Activated naive CD4-positive, alpha-beta T cell treated with anti-CD3 and anti-CD28 coated beads, Interleukin-2, amount 10 ng/mL, durations not matched to agents 7 days and 5 days (primary cell): Measurements from ENCODE around the gene ARGLU1.

Experiments used
- CTCF ChIA-PET: fragments of 350-600 bp; sonication (Branson Sonifier 250); formaldehyde crosslinking; loops from one replicate; lab custom pipeline; 2021; ENCODE audit warnings: antibody characterized with exemption; lab: Charles Lee
- DNase-seq: peaks from one replicate; pipeline ENCODE4 v3.0.0-alpha.2; 2020
- H3K27ac Mint-ChIP-seq: one replicate; pipeline ENCODE4 v1.8.0; 2021; ENCODE audit warnings: mild to moderate bottlenecking, moderate library complexity, mixed read lengths
- H3K27me3 Mint-ChIP-seq: one replicate; pipeline ENCODE4 v1.8.0; 2021; ENCODE audit warnings: mild to moderate bottlenecking, mixed read lengths
- H3K36me3 Mint-ChIP-seq: one replicate; pipeline ENCODE4 v1.8.0; 2021; ENCODE audit warnings: mixed read lengths
- H3K4me1 Mint-ChIP-seq: one replicate; pipeline ENCODE4 v1.8.0; 2021; ENCODE audit warnings: mixed read lengths
- H3K4me3 Mint-ChIP-seq: one replicate; pipeline ENCODE4 v1.8.0; 2021; ENCODE audit warnings: mild to moderate bottlenecking, moderate library complexity, mixed read lengths
- H3K9me3 Mint-ChIP-seq: one replicate; pipeline ENCODE4 v1.8.0; 2021; ENCODE audit warnings: mixed read lengths

The ARGLU1 gene

GRCh38 chr13:106596275-106596937 is 28.5 kb upstream of the ARGLU1 start:
- Mint-ChIP-seq H3K27me3 (peaks cover 15% of the 10 kb centered on the region), H3K27ac (no peak overlapping the region)
- CTCF ChIA-PET = no interaction called here

GRCh38 chr13:106595625-106596024 is 27.7 kb upstream of the ARGLU1 start:
- Mint-ChIP-seq H3K36me3 (no peaks in the 10 kb centered on the region), H3K4me3 (no peak overlapping the region), H3K27me3 (peaks cover 17% of the 10 kb centered on the region), H3K4me1 (no peaks in the 10 kb centered on the region), H3K9me3 (no peaks in the 10 kb centered on the region), H3K27ac (no peak overlapping the region)
- CTCF ChIA-PET = no interaction called here
- DNase-seq = no peak

More at GRCh38 chr13:106596275-106596937, 28.5 kb upstream of the ARGLU1 start:
- H3K4me3 Mint-ChIP-seq = no peak overlapping the region
- no peaks in the 10 kb centered on the region for H3K36me3 Mint-ChIP-seq
- no peaks in the 10 kb centered on the region for H3K9me3 Mint-ChIP-seq
- H3K4me1 Mint-ChIP-seq = no peaks in the 10 kb centered on the region
- DNase-seq = no peak

- CTCF ChIA-PET = interaction anchor here (1.0 kb wide), 1 partner anchor 25 kb away, joined by 3 read pairs; no protein-coding TSS in a partner anchor
- Mint-ChIP-seq H3K4me3 (no peak overlapping the region), H3K36me3 (no peaks in the 10 kb centered on the region), H3K27ac (no peak overlapping the region), H3K27me3 (peaks cover 17% of the 10 kb centered on the region), H3K4me1 (no peaks in the 10 kb centered on the region), H3K9me3 (no peaks in the 10 kb centered on the region)
- DNase-seq = no peak
Measured at GRCh38 chr13:106594980-106595379, 27.0 kb upstream of the ARGLU1 start.

- Mint-ChIP-seq H3K4me3 (no peak overlapping the region), H3K4me1 (no peaks in the 10 kb centered on the region), H3K36me3 (no peaks in the 10 kb centered on the region), H3K9me3 (no peaks in the 10 kb centered on the region), H3K27ac (no peak overlapping the region), H3K27me3 (peaks cover 17% of the 10 kb centered on the region)
- DNase-seq = no peak
- CTCF ChIA-PET = no interaction called here
Measured at GRCh38 chr13:106593132-106593531, 25.2 kb upstream of the ARGLU1 start.

- Mint-ChIP-seq H3K27me3 (peaks cover 17% of the 10 kb centered on the region), H3K4me1 (no peaks in the 10 kb centered on the region), H3K36me3 (no peaks in the 10 kb centered on the region), H3K4me3 (no peak overlapping the region), H3K27ac (no peak overlapping the region), H3K9me3 (peaks cover 8% of the 10 kb centered on the region)
- CTCF ChIA-PET = no interaction called here
- DNase-seq = no peak
Measured at GRCh38 chr13:106591299-106591698, 23.4 kb upstream of the ARGLU1 start.

GRCh38 chr13:106589716-106590115 is 21.8 kb upstream of the ARGLU1 start:
- CTCF ChIA-PET = no interaction called here
- Mint-ChIP-seq H3K4me1 (no peaks in the 10 kb centered on the region), H3K4me3 (no peak overlapping the region), H3K27me3 (peaks cover 9% of the 10 kb centered on the region), H3K36me3 (peaks cover 6% of the 10 kb centered on the region), H3K27ac (no peak overlapping the region), H3K9me3 (peaks cover 21% of the 10 kb centered on the region)
- DNase-seq = no peak

GRCh38 chr13:106588367-106588766 is 20.4 kb upstream of the ARGLU1 start:
- Mint-ChIP-seq H3K27me3 (peaks cover 9% of the 10 kb centered on the region), H3K4me3 (no peak overlapping the region), H3K4me1 (no peaks in the 10 kb centered on the region), H3K27ac (no peak overlapping the region), H3K36me3 (peaks cover 6% of the 10 kb centered on the region), H3K9me3 (peaks cover 22% of the 10 kb centered on the region)
- CTCF ChIA-PET = no interaction called here
- DNase-seq = no peak

GRCh38 chr13:106587787-106588186 is 19.9 kb upstream of the ARGLU1 start:
- Mint-ChIP-seq H3K9me3 (peaks cover 24% of the 10 kb centered on the region), H3K4me1 (no peaks in the 10 kb centered on the region), H3K36me3 (peaks cover 6% of the 10 kb centered on the region), H3K27me3 (peaks cover 6% of the 10 kb centered on the region), H3K27ac (no peak overlapping the region), H3K4me3 (no peak overlapping the region)
- CTCF ChIA-PET = interaction anchor here (1.0 kb wide), 1 partner anchor 33 kb away, joined by 4 read pairs; no protein-coding TSS in a partner anchor
- no peak for DNase-seq

GRCh38 chr13:106586648-106587166 is 18.8 kb upstream of the ARGLU1 start:
- Mint-ChIP-seq H3K27ac (no peak overlapping the region), H3K4me3 (no peak overlapping the region), H3K27me3 (peaks cover 7% of the 10 kb centered on the region), H3K9me3 (peaks cover 25% of the 10 kb centered on the region), H3K4me1 (no peaks in the 10 kb centered on the region), H3K36me3 (peaks cover 6% of the 10 kb centered on the region)
- CTCF ChIA-PET = no interaction called here
- no peak for DNase-seq

- Mint-ChIP-seq H3K9me3 (peaks cover 16% of the 10 kb centered on the region), H3K27me3 (peaks cover 9% of the 10 kb centered on the region), H3K27ac (no peak overlapping the region), H3K36me3 (peaks cover 6% of the 10 kb centered on the region), H3K4me3 (no peak overlapping the region), H3K4me1 (no peaks in the 10 kb centered on the region)
- DNase-seq = no peak
- CTCF ChIA-PET = no interaction called here
Measured at GRCh38 chr13:106581225-106581624, 13.3 kb upstream of the ARGLU1 start.

- CTCF ChIA-PET = no interaction called here
Measured at GRCh38 chr13:106575896-106576295, 8.0 kb upstream of the ARGLU1 start.

GRCh38 chr13:106573868-106574267 is 5.9 kb upstream of the ARGLU1 start:
- Mint-ChIP-seq H3K27ac (no peak overlapping the region), H3K27me3 (no peaks in the 10 kb centered on the region), H3K4me3 (no peak overlapping the region), H3K4me1 (peaks cover 12% of the 10 kb centered on the region), H3K9me3 (peaks cover 4% of the 10 kb centered on the region), H3K36me3 (peaks cover 5% of the 10 kb centered on the region)
- DNase-seq = no peak
- CTCF ChIA-PET = no interaction called here

More at GRCh38 chr13:106575896-106576295, 8.0 kb upstream of the ARGLU1 start:
- no peak for DNase-seq
- H3K9me3 Mint-ChIP-seq = peaks cover 3% of the 10 kb centered on the region
- peaks cover 4% of the 10 kb centered on the region for H3K4me1 Mint-ChIP-seq
- no peaks in the 10 kb centered on the region for H3K27me3 Mint-ChIP-seq
- H3K27ac Mint-ChIP-seq = no peak overlapping the region
- no peaks in the 10 kb centered on the region for H3K36me3 Mint-ChIP-seq
- no peak overlapping the region for H3K4me3 Mint-ChIP-seq

GRCh38 chr13:106573284-106573846 is 5.4 kb upstream of the ARGLU1 start:
- Mint-ChIP-seq H3K9me3 (peaks cover 4% of the 10 kb centered on the region), H3K4me1 (peaks cover 15% of the 10 kb centered on the region), H3K27me3 (no peaks in the 10 kb centered on the region), H3K27ac (no peak overlapping the region), H3K36me3 (peaks cover 5% of the 10 kb centered on the region), H3K4me3 (no peak overlapping the region)
- CTCF ChIA-PET = no interaction called here
- no peak for DNase-seq

- peak; percentile 60 for DNase-seq
- Mint-ChIP-seq H3K9me3 (peaks cover 4% of the 10 kb centered on the region), H3K27ac (peak overlapping the region; percentile 70), H3K36me3 (peaks cover 10% of the 10 kb centered on the region), H3K4me3 (peak overlapping the region; percentile 51), H3K4me1 (peaks cover 32% of the 10 kb centered on the region), H3K27me3 (no peaks in the 10 kb centered on the region)
- CTCF ChIA-PET = interaction anchor here (0.9 kb wide), 1 partner anchor 34 kb away, joined by 3 read pairs; no protein-coding TSS in a partner anchor
Measured at GRCh38 chr13:106570299-106570852, 2.4 kb upstream of the ARGLU1 start.
